Measurements from ENCODE around the gene ZFYVE28.

GRCh38 chr4:2255501-2256155 lies 162.8 kb downstream of the ZFYVE28 start:
- TF ChIP-seq TAF1 (IDR thresholded peaks at IDR 0.05; ENCODE audit: borderline replicate concordance, insufficient read depth, low read length) (no peak), SIN3A (IDR thresholded peaks at IDR 0.05; ENCODE audit: borderline replicate concordance, insufficient read depth, low read length) (no peak)
